Mononuclear cell (primary cell): ENCODE measurements around the gene CPLX1. TPM values are rescaled to one million over a fixed set of nuclear protein-coding genes. Genes with fewer than 3 reads are reported as not detected.
"Not testable (repeated sequence)": the region's sequence is repeated elsewhere in the genome, so short reads cannot be mapped to it uniquely, and the experiment has no call there.

Experiments used
- H3K27me3 ChIP-seq: 2 replicates; pipeline ENCODE4 v1.6.0; 2011; ENCODE audit warnings: low read length, control low read depth; ENCODE audit not compliant: insufficient read depth
- H3K4me1 ChIP-seq: 2 replicates; pipeline ENCODE4 v1.5.1; 2011; ENCODE audit warnings: mild to moderate bottlenecking, low read length, control low read depth; ENCODE audit not compliant: insufficient read depth
- H3K4me3 ChIP-seq: 2 replicates; pipeline ENCODE4 v1.5.1; 2011; ENCODE audit warnings: mild to moderate bottlenecking, low read length, moderate library complexity
- H3K9me3 ChIP-seq: 2 replicates; pipeline ENCODE4 v1.5.1; 2011; ENCODE audit warnings: low read depth, mild to moderate bottlenecking, control low read depth, low read length
- total RNA-seq: library from RNA; depleted of rRNA; stranded (reverse); fragments of >200 nt; gene quantifications from one replicate; pipeline ENCODE4 v1.2.3, GENCODE V29; 2012

CPLX1 gene
- total RNA-seq, 1 donor = 0.10 TPM

DNA sequence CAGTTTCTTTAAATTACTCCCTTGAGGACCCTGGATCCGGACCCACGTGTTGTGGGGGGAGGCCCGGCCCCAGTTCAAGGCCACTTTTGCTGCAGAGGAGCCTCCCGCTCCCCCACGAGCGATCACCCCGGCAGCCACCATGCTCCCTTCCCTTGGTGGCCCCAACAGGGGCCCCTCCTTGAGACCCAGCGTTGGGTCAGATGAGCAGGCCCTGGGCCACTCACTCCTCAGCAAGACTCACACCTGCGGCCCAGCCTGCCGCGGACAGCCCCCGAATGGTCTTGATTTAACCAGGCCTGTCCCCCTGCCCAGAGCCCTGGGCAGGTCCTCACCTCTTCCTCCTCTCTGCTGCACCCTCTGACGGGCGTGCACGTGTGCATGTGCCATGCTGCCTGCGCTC lies 4.3 kb downstream of the CPLX1 start:
- Histone ChIP-seq H3K27me3 (peaks cover 18% of the 10 kb centered on the region), H3K4me3 (no peak overlapping the region), H3K4me1 (no peaks in the 10 kb centered on the region), H3K9me3 (no peaks in the 10 kb centered on the region)

DNA sequence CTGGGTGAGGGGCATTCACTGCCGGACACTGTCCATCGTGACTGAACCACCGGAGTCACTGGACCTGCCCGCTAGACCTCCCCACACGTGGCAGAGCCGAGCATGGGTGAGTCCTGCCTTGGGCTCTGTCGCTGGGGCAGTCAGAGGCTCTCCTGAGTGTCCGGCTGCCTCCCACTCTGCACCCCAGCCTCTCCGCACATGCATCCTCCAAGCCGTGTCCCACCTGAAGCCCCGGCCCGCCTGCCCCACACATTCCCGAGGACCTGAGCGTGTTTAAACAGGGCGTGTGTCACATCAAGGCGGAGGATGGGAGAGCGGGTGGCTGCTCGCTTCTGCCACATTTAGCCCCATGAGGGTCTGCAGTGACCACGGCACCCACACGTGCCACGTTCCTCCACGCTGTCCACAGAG lies 4.7 kb downstream of the CPLX1 start:
- no peaks in the 10 kb centered on the region for H3K9me3 ChIP-seq
- H3K4me3 ChIP-seq = no peak overlapping the region
- H3K27me3 ChIP-seq = peaks cover 18% of the 10 kb centered on the region
- no peaks in the 10 kb centered on the region for H3K4me1 ChIP-seq

- Histone ChIP-seq H3K9me3 (no peaks in the 10 kb centered on the region), H3K27me3 (peaks cover 20% of the 10 kb centered on the region), H3K4me1 (no peaks in the 10 kb centered on the region), H3K4me3 (no peak overlapping the region)
Measured at GRCh38 chr4:820230-821172, 5.4 kb downstream of the CPLX1 start.

DNA sequence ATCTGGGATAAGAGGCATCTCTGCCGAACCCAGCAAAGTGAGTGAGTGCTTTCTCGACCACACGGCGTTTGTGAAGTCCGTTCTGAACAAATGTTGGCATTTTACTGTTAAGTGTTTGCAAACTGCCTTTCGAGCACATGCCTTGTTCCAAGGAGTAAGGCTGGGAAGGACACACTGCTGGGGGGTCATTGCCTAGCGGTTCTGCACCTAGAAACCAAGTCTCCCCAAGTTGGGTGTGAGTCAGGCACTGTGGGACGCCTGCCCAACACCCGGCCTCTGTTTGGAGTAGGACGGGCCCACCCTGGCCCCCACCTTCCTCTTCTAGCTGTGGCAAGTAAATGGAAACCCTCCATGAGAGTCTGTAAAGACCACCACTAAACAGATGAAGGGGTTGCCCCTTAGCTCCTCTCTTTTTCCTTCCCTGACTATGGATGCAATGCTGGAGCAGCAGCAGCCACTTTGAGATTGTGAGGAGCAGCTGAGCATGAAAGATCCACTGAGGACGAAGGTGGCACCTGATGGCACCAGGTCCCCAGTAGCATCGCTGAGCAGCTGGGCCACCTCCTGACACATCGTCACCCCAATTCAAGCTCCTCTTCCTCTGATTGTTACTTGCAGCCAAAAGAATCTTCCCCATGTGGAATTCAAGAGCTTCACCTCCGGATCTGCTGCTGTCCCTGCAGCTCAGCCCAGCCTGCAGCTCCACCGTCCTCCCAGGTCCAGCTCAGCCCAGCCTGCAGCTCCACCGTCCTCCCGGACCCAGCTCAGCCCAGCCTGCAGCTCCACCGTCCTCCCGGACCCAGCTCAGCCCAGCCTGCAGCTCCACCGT lies 6.3 kb downstream of the CPLX1 start:
- Histone ChIP-seq H3K9me3 (no peaks in the 10 kb centered on the region), H3K27me3 (peaks cover 18% of the 10 kb centered on the region), H3K4me3 (no peak overlapping the region), H3K4me1 (no peaks in the 10 kb centered on the region)

DNA sequence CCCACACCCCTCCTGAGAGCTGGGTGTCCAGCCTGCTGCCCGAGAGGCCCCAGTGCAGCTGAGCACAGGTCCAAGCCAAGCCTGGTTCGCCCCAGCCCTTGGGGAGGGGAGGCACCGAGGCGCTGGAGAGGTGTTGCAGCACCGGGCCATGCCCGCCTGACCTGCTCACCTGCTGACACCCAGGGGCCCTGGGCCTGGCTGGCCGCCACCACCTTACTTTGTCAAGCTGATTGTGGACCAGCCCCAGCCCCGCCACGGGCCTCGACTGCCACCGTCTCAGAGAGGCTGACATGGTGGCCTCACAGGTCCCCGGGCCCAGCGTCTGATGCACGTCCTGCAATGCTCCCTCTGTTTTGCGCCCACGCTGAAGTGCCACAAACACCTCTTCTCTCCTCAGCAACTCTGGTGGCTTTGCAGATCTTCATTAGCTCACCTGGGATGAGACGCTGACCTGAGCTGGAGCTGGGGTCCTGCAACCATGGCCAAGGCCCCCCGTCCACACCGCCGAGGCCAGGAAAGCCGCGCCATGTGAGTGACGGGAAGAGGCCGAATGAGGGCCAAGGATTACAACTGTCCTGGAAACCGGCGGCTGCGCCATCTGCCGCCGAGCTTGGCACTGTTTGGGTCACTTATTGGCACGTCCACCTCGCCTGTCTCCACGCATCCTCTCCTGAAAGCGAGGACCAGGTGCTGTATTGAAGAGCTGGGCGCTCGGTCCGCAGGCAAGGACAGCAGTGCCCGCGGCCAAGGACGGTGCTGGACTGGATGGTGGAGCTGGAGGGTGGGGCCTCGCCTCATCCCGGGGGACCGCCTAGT lies 7.6 kb downstream of the CPLX1 start:
- Histone ChIP-seq H3K9me3 (no peaks in the 10 kb centered on the region), H3K4me3 (no peak overlapping the region), H3K4me1 (no peaks in the 10 kb centered on the region), H3K27me3 (peaks cover 8% of the 10 kb centered on the region)

DNA sequence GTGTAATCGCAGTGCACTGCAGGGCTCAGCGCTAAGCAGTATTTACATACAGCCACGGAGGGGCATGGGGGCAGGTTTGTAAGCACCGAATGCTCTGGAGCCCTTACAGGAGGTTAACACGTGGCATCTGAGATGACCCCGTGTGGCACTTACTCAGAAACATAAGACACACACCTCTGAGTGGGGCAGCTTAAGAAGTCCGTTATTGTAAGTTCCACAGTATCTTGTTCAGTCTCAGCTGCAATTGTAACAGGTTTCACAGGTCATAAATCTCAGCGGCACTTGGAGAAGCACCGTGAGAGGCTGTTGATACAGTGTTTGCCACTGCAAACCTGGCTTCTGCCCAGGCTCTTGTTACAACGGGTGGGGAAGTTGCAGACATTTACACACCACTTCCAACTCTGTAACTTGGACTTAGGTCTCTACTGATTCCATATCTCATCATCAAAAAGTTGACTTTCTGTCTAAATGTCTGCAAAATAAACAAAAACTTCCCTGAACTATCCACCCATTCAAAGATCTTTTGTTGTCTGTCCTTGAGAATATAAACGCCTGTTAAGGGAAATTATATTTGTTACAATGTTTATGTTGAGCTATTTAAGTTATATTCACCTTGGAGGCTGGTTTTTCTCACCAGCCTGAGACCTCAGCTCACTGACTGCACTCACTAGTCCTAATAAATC lies 10.3 kb downstream of the CPLX1 start:
- Histone ChIP-seq H3K27me3 (peaks cover 11% of the 10 kb centered on the region), H3K4me1 (no peaks in the 10 kb centered on the region), H3K4me3 (no peak overlapping the region), H3K9me3 (no peaks in the 10 kb centered on the region)

- peaks cover 11% of the 10 kb centered on the region for H3K27me3 ChIP-seq
- no peaks in the 10 kb centered on the region for H3K9me3 ChIP-seq
- H3K4me1 ChIP-seq = no peaks in the 10 kb centered on the region
- H3K4me3 ChIP-seq = no peak overlapping the region
Measured at GRCh38 chr4:814312-814850, 11.5 kb downstream of the CPLX1 start.

GRCh38 chr4:813900-814299 lies 12.0 kb downstream of the CPLX1 start:
- H3K9me3 ChIP-seq = no peaks in the 10 kb centered on the region
- no peak overlapping the region for H3K4me3 ChIP-seq
- no peaks in the 10 kb centered on the region for H3K4me1 ChIP-seq
- peaks cover 11% of the 10 kb centered on the region for H3K27me3 ChIP-seq

DNA sequence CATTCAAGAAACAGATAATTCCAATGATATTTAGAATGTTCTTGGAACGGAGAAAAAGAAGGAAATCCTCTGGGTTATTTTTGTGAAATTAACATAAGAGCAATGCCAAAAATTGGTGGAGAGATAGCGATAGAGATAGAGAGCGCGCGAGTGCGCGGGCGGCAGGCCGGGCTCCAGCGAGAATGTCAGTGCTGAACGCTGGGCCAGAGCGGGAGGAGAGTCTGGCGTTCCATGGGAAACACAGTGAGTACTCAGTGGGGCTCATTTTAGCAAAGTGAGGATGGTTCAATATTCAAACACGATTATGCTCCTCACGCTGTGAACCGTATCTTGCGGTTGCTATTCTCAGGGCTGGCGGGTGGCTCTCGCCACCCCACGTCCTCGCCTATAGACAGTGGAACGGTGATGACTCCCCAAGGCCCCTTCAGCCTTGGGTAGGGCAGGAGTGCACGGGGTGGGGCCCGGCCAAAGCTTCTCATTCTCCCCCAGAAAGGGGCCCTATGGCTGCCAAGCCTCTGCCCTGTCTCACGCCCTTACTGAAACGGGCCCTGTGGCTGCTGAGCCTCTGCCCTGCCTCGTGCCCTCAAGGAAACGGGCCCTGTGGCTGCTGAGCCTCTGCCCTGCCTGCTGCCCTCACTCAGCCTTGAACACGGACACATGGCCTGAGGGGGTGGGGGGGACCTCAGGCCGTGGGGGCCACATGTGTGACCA lies 16.9 kb downstream of the CPLX1 start:
- Histone ChIP-seq H3K27me3 (peaks cover 6% of the 10 kb centered on the region), H3K4me3 (no peak overlapping the region), H3K4me1 (no peaks in the 10 kb centered on the region), H3K9me3 (no peaks in the 10 kb centered on the region)

GRCh38 chr4:807792-808191 lies 18.1 kb downstream of the CPLX1 start:
- no peak overlapping the region for H3K4me3 ChIP-seq
- H3K4me1 ChIP-seq = no peaks in the 10 kb centered on the region
- H3K9me3 ChIP-seq = no peaks in the 10 kb centered on the region
- peaks cover 6% of the 10 kb centered on the region for H3K27me3 ChIP-seq

- H3K9me3 ChIP-seq, H3K4me3 ChIP-seq, H3K27me3 ChIP-seq, H3K4me1 ChIP-seq: not testable (repeated sequence)
Measured at GRCh38 chr4:806979-807378, 18.9 kb downstream of the CPLX1 start.

- Histone ChIP-seq H3K4me1 (no peaks in the 10 kb centered on the region), H3K27me3 (peaks cover 3% of the 10 kb centered on the region), H3K9me3 (no peaks in the 10 kb centered on the region), H3K4me3 (no peak overlapping the region)
Measured at GRCh38 chr4:804804-805203, 21.1 kb downstream of the CPLX1 start.

DNA sequence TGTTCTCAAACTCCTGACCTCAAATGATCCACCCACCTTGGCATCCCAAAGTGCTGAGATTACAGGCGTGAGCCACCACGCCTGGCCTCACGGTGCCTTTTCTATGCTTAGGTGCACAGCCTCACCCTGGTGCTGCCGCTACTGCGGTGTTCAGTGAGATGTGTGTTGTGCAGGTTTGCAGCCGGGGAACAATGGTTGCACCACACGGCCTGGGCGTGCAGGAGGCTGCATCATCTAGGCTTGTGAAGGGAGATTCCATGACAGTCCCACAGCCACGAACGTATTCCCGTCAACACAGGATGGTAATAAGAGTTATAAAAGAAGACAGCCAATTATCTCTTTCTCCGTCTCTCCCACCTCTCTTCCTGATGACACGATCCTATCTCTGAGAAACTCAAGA lies 22.0 kb downstream of the CPLX1 start:
- Histone ChIP-seq H3K9me3 (no peaks in the 10 kb centered on the region), H3K4me1 (peaks cover 4% of the 10 kb centered on the region), H3K4me3 (no peak overlapping the region), H3K27me3 (peaks cover 3% of the 10 kb centered on the region)
